OCI-LY3 (cell line): ENCODE data around the gene ENAM.

Experiments used
- CTCF ChIP-seq: fragments of 200-600, 300-600 bp; sonication (generic); IDR thresholded peaks from 2 replicates; pipeline ENCODE4 v1.5.1; 2014; ENCODE audit warnings: antibody characterized with exemption, low read length, low read depth
- EZH2phosphoT487 ChIP-seq: fragments of 200-600 bp; shearing (Covaris generic); IDR thresholded peaks from 2 replicates; pipeline ENCODE4 v1.6.1; 2018; ENCODE audit warnings: antibody characterized with exemption, mixed run types, low read depth

- TF ChIP-seq CTCF: no peak
- no peak for TF ChIP-seq EZH2phosphoT487
Measured at GRCh38 chr4:70687392-70687791, 58.8 kb downstream of the ENAM start.
